ENCODE data around the gene AJM1.
"Not testable (repeated sequence)": the region's sequence is repeated elsewhere in the genome, so short reads cannot be mapped to it uniquely, and the experiment has no call there.

AJM1 gene

GRCh38 chr9:136832581-136832980 is 9.7 kb upstream of the AJM1 start:
- no peak for DNase-seq

GRCh38 chr9:136833381-136834048 is 8.8 kb upstream of the AJM1 start:
- DNase-seq: not testable (repeated sequence)

GRCh38 chr9:136835162-136835931 is 6.9 kb upstream of the AJM1 start:
- DNase-seq: no peak

- DNase-seq: no peak
These were observed 6.1 kb upstream of the AJM1 start for GRCh38 chr9:136835932-136836904.

GRCh38 chr9:136837146-136837855 is 5.0 kb upstream of the AJM1 start:
- DNase-seq: no peak

- DNase-seq: not testable (repeated sequence)
These were observed 4.4 kb upstream of the AJM1 start for GRCh38 chr9:136837856-136838277.

- DNase-seq: no peak
These were observed 3.7 kb upstream of the AJM1 start for GRCh38 chr9:136838314-136839228.

- DNase-seq: no peak
These were observed 2.8 kb upstream of the AJM1 start for GRCh38 chr9:136839229-136840139.

GRCh38 chr9:136840140-136840876 is 2.0 kb upstream of the AJM1 start:
- DNase-seq: no peak

- DNase-seq: no peak
These were observed 1.2 kb upstream of the AJM1 start for GRCh38 chr9:136840877-136841645.

- DNase-seq: not testable (repeated sequence)
These were observed 465 bp upstream of the AJM1 start for GRCh38 chr9:136841646-136842379.

- DNase-seq: not testable (repeated sequence)
These were observed 1.0 kb downstream of the AJM1 start for GRCh38 chr9:136843159-136843800.

- not testable (repeated sequence) for DNase-seq
These were observed 1.8 kb downstream of the AJM1 start for GRCh38 chr9:136843801-136844740.

GRCh38 chr9:136844761-136845464 is 2.6 kb downstream of the AJM1 start:
- no peak for DNase-seq

- DNase-seq: no peak
These were observed 3.4 kb downstream of the AJM1 start for GRCh38 chr9:136845465-136846260.
